GM18508 (cell line): ENCODE data around the gene SLC25A22.

Experiments
- ATAC-seq: cut with Tn5 transposase; IDR thresholded peaks from one replicate; pipeline ENCODE4 v1.9.1; 2021; ENCODE audit warnings: moderate number of reproducible peaks; ENCODE audit not compliant: insufficient read depth, unreplicated experiment

SLC25A22 gene

DNA sequence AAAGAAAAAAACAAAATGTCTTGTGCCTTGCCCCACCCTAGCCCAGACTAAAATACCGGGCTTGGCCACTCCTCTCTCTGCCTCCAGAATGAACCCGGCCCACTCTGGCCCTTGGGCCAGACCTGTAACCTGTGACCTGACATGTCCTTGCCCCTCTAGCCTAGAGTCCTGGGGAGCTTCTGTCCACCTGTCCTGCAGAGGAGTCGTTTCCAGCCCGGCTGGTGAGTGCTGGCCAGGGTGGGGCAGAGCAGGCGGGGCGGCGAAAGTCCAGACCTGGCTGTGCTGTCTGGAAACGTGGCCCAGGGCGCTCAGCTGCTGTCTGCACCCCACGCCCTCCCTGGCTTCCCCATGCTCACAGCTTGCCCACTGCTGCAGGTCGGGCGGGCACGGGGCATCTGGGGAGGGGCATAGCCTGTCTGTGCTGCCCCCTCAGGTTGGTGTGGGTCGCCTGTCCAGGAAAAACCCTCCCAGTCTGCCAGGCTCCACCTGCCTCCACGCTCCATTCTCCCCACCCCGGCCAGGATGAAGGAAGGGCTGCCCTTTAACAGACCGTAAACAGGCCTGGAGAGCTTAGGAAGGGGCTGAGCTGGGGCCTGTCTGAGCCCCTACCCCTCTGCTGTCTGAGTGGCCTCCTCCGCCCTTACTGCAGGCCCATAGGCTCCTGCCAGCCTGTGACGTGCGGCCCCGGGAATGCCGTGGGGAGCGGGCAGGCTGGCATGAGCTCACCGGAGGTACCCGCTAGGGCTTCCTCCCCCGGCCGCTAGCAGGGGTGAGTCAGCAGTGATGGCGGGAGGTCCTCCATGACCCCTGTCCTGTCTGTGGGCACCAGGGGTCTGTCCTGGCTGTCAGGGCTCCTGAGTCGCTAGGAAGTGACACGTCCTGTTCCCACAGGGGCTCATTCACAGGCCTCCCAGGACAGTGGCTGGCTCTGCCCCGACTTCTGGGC is 36.6 kb upstream of the SLC25A22 start:
- no peak for ATAC-seq

DNA sequence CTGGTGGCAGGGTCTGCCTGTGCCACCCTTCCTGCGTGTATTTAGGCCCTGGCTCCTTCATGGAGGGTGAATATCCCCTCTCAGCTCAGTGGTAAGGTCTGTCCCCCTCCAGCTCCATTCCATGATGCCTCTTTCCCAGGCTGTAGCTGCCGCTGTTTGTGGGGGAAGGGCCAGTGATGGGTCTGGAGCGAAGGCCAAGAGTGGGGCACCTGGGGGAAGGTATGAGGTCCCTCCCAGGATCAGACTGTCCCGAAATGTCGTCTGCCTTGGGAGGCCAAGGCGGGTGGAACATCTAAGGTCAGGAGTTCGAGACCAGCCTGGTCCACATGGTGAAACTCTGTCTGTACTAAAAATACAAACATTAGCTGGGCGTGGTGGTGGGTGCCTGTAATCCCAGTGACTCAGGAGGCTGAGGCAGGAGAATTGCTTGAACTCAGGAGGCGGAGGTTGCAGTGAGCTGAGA is 35.8 kb upstream of the SLC25A22 start:
- no peak for ATAC-seq

DNA sequence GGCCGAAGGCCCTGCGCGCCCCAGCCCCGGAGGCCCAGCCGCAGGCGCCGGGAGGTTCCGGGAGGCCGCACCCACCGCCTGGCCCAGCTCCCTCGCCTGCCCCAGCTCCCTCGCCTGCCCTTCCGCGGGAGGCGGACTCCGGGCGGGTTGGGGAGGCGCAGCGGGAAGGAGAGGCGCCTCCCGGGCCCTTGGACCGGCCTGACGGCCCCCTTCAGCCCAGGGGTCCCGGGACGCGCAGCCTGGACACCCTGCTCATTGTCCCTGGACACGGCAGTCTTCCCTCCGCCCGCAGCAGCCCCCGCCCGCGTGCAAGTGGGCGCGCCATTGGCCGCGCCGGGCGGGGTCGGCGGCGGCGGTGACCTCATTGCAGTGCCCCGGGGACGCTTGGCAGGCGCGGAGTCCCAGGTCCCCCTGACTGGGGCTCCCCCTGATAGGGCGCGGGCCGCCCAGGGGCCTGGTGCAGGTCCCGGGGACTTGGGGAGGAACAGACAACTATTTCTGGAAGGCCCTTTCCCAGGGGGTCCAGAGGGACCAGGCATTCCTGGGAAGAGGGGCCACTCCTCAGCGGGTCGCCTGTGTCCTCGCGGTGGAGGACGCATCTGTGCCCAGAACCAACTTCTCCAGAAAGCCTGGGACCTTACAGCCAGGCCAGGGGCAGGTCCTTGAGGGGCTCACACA is 35.2 kb upstream of the SLC25A22 start:
- ATAC-seq, result no peak

- ATAC-seq, result no peak
Measured at GRCh38 chr11:832529-833113, 34.5 kb upstream of the SLC25A22 start, which contains the start of gene CD151. Gene CD151, plus strand, starts transcription at chr11:832952. Its CDS starts 3,118 bp downstream, at chr11:836070.

GRCh38 chr11:831961-832528 is 34.0 kb upstream of the SLC25A22 start:
- no peak for ATAC-seq

DNA sequence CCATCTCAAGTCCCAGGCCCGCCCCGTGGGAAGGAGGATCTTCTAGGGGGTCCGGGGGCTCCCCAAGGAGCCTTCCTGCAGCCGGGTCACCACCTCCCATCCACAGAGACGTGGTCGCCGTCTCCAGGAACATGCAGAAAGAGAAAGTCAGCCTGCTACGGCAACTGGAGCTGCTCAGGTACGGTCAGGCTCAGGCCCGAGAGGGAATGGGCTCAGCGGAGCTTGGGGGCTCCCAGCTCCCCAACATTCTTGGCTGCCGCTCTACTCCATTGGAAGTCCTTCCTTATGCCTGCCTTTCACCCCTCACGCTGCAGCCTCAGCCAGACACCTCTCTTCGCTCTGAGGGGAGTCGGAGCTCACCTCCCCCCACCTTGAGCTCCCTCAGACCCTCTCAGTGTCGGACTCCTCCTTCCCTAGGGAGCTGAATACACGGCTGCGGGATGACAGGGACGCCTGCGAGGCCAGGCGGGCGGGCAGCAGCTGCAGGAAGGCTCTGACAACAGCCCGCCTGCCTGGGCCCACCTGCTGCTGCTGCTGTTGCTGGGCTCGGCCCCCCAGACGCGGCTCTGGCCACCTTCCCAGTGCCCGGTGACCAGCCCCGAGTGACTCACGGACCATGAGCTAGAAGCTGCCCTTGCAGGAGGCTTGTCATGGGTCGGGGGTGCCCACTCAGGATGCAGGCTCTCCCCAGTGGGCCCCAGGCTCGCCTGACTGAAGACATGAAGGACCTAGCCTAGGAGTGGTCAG is 33.2 kb upstream of the SLC25A22 start:
- ATAC-seq, result no peak

DNA sequence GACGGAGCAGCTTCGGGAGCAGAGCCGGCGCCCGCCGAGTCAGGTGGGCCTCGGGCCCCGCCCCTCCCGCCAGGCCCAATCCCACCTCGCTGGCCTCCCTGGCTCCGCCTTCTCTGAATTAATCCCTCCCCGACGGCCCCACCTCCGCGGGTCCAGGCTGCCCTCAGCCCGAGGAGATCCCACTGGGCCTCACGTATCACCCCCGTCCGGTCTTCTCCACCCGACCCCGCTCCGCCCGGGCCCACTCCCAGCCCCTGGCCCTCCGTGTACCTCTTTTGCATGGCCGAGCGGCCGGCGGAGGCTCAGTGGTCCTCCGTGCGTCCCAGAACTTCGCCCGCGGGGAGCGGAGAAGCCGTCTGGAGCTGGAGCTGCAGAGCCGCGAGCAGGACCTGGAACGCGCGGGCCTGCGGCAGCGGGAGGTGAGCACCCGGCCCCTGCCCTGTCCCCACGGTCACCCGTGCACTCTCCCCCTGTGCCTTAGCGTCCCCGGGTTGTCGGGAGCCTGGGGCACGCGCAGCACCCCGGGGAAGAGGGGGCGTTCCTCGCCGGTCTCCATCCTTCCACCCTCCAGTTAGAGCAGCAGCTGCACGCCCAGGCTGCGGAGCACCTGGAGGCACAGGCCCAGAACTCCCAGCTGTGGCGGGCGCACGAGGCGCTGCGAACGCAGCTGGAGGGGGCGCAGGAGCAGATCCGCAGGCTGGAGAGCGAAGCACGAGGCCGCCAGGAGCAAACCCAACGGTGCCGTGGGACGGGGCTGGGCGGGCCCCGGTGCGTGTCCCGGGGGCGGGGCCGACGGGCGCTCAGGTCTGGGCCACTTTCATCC is 32.4 kb upstream of the SLC25A22 start:
- no peak for ATAC-seq

- no peak for ATAC-seq
Measured at GRCh38 chr11:829847-830294, 31.8 kb upstream of the SLC25A22 start.

DNA sequence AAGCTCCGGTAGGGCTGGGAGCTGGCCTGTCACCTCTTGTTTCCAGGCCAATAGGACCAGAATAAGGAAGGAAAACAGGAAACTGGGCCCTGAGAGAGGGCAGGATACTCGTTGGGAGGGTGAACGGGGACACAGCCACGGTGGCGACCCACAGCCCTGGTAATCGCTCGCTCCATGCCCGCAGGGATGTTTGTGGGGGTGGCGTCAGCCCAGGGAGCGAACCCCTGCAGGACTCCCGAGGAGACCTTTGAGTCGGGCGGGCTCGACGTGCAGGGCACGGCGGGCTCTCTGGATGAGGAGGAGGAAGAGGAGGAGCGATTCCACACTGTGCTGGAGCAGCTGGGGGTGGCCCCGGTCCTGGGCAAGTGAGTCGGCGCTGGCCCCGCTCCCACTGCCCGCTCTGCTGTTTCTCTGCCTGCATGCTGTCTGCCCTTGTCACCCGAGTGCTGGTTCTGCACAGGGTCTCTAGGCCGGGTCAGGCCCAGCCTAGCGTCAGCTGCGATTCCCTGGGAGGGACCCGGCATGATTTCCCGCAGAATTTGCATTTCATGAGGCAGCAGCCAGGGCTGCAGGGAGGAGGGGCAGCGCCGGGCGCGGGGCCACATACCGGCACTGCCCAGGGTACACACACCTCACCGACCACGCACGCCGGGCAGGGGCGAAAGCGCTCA is 31.2 kb upstream of the SLC25A22 start:
- no peak for ATAC-seq

- no peak for ATAC-seq
Measured at GRCh38 chr11:828506-829175, 30.6 kb upstream of the SLC25A22 start.

DNA sequence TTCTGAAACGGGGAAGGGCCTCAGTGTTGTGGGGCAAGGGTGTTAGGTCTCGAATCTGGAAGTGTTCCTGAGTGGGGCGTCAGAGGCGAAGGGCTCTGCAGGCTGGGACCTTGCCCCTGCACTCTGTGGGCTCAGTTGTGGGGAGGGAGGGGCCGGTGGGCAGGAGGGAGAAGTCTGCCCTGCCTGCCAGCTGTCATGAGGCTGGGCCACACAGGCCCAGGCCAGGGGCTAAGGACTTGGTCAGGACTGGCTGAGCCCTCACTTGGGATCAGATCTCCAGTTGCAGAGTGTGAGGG is 29.8 kb upstream of the SLC25A22 start, which contains the start of gene CRACR2B:
TSS of gene CRACR2B (plus strand) at position 23 of the 296 bp plus-strand sequence. CDS start 689 bp downstream, outside the sequence.
- ATAC-seq, result no peak

- no peak for ATAC-seq
Measured at GRCh38 chr11:827146-827896, 29.2 kb upstream of the SLC25A22 start.

DNA sequence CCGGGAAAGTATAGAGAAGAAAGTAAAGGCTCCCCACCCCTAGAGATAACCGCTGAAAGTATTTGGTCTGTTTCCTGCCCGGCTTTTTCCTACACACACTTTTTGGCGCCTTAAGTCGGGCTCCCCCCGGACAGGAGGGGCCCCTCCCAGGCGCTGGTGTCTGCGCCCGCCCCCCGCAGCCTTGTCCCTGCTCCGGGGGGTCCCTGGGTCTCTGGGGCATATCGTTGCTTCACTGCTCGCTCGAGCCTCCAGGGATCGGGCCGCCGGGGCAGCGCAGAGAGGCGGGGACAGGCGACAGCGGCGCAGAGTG is 28.7 kb upstream of the SLC25A22 start:
- ATAC-seq, result no peak

GRCh38 chr11:826227-826621 is 28.1 kb upstream of the SLC25A22 start:
- ATAC-seq, result no peak

GRCh38 chr11:825366-826226 is 27.5 kb upstream of the SLC25A22 start:
- ATAC-seq, result no peak

DNA sequence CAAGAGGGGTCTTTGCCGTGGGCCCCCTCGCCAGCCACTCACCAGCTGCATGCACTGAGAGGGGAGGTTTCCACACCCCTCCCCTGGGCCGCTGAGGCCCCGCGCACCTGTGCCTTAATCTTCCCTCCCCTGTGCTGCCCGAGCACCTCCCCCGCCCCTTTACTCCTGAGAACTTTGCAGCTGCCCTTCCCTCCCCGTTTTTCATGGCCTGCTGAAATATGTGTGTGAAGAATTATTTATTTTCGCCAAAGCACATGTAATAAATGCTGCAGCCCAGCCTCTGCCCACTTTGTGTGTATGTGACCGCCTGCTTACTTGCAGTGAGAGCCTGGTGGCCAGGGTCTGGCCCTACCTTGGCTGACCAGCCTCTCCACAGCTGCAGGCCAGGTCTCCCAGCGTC is 26.9 kb upstream of the SLC25A22 start:
- no peak for ATAC-seq
